ENCODE data around the gene SCUBE3.

DNA sequence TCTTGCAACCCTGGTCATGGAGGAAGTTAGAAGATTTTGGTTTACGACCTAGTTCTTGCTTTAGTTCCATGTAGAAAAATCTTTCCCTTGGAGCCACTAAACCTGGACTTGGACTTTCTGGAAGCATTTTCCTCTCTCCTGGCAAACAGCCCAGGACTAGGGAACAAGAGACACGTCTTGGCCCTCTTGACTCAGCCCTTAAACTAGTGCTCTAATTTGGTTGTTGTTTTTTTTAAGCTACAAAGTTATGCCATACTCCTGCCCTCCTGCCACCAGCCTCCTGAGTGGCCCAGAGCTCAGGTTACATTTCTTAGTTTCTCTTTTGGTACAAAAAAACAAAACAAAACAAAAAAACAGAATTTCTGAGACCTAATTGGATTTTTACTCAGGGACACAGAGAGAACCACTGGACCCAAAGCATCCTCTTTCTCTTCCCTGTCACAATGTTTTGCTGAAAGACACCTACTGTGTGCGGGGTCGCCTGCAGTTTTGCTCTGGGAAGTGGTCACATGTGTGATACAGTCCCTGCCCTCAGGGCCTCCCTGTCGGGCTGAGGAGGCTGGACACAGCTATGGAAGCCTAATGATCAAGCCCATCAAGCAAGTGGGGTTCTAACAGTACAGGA, 32.3 kb upstream of the SCUBE3 start:
- TF ChIP-seq, protein P1, sequence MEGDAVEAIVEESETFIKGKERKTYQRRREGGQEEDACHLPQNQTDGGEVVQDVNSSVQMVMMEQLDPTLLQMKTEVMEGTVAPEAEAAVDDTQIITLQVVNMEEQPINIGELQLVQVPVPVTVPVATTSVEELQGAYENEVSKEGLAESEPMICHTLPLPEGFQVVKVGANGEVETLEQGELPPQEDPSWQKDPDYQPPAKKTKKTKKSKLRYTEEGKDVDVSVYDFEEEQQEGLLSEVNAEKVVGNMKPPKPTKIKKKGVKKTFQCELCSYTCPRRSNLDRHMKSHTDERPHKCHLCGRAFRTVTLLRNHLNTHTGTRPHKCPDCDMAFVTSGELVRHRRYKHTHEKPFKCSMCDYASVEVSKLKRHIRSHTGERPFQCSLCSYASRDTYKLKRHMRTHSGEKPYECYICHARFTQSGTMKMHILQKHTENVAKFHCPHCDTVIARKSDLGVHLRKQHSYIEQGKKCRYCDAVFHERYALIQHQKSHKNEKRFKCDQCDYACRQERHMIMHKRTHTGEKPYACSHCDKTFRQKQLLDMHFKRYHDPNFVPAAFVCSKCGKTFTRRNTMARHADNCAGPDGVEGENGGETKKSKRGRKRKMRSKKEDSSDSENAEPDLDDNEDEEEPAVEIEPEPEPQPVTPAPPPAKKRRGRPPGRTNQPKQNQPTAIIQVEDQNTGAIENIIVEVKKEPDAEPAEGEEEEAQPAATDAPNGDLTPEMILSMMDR (IDR thresholded peaks at IDR 0.05) = no peak
- TF ChIP-seq POLR2A (IDR thresholded peaks at IDR 0.05) = no peak
